Measurements from ENCODE around the gene CD248. TPM values are rescaled to one million over a fixed set of nuclear protein-coding genes. Genes with fewer than 3 reads are reported as not detected.

Gene CD248
- polyA plus RNA-seq, 1 experiment, result 180 TPM

DNA sequence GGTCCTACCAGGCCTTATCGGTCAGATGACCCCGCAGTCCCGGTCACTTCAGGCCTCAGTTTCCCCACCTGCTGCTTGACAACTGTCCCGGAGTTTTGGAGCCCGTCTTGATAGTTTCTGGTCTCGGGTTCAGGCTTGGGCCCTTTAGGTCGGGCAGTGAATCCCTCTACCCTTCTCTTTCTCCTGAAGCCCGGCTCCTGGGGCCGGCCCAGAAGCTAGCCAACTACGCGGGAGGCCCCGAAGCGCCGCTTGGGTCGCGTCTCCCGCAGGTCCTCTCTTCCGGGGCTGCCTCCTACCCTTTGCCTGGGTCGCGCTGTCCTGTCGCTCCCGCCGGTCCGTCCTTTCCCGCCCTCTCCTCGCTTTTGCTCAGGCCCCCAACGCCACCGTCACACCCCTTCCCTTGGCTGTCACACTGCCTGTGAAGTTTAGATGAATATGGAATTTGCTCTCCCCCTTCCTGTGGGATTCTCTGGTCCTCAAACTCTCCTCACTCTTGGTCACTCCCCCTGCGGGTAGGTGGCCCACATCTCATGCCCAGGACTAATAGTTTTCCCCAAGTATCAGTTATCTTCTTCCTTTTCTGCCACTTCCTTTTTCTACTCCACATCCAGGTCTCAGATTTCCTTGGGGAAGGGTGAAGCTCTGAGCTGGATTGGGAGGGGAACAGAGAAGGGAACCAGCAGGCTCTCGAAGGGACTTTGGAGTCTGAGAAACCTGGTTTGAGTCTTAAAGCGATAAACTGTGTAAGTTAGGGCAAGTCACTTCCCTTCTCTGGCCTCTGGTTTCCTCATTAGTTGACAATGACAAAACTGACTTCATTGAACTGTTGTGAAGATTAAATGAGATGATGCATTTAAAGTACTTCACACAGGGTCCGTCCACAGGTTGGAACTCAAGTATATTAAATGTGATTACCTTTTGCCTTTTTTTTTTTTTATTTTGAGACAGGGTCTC lies 47.6 kb downstream of the CD248 start:
- TF ChIP-seq, protein P1, sequence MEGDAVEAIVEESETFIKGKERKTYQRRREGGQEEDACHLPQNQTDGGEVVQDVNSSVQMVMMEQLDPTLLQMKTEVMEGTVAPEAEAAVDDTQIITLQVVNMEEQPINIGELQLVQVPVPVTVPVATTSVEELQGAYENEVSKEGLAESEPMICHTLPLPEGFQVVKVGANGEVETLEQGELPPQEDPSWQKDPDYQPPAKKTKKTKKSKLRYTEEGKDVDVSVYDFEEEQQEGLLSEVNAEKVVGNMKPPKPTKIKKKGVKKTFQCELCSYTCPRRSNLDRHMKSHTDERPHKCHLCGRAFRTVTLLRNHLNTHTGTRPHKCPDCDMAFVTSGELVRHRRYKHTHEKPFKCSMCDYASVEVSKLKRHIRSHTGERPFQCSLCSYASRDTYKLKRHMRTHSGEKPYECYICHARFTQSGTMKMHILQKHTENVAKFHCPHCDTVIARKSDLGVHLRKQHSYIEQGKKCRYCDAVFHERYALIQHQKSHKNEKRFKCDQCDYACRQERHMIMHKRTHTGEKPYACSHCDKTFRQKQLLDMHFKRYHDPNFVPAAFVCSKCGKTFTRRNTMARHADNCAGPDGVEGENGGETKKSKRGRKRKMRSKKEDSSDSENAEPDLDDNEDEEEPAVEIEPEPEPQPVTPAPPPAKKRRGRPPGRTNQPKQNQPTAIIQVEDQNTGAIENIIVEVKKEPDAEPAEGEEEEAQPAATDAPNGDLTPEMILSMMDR (IDR thresholded peaks at IDR 0.05; ENCODE audit: insufficient read depth, low read depth, low read length), result peak; percentile 51
- POLR2A ChIA-PET, result interaction anchor here (0.6 kb wide), 1 partner anchor 423 kb away, joined by 5 read pairs; no protein-coding TSS in a partner anchor
- Histone ChIP-seq H3K36me3 (ENCODE audit: control insufficient read depth, insufficient read depth, low read length) (peaks cover 39% of the 10 kb centered on the region), H3K27me3 (ENCODE audit: control insufficient read depth, insufficient read depth, low read length) (no peaks in the 10 kb centered on the region), H3K4me3 (ENCODE audit: low read depth, low read length) (peak overlapping the region; percentile 92)
- CTCF ChIA-PET, result interaction anchor here (1.0 to 8.7 kb wide), 6 partner anchors 8 to 44 kb away, joined by 3 to 60 read pairs (median 4); partner anchors contain the start of gene YIF1A
- no peak for DNase-seq (ENCODE audit: low read depth)

DNA sequence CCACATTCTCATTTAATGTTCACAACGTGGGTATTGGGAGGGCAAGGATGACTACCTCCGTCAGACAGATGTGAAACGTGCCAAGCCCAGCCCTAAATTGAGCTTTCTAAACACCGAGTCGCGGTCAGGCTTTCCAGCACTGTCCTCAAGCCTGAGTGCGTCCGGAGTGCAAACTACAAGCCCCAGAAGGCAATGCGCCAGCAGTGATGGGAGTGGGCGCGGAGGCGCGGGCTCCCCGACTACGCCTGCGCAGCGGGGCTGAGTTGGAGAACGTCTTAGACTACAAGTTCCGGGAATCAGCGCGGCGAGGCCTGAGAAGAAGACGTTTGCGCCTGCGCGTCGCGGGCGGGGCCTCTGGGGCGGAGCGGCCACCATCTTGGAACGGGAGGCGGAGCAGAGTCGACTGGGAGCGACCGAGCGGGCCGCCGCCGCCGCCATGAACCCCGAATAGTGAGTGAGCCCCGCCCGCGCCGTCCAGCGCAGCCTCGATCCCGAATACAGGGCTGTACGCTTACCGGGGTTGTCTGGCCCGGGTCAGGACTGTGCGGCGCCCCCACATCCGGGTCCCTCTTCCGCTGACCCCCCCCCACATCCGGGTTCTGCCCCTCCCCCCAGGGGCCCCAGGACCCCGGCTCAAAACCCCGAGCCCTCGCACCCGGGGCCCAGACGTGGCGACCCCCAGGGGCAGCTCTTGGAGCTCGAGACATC lies 48.4 kb downstream of the CD248 start, which contains the start of gene RAB1B:
RAB1B (plus strand) TSS at position 396 of the 708 bp plus-strand sequence; CDS start at position 437, 41 bp downstream.
- ChIA-PET CTCF (interaction anchor here (1.0 to 8.7 kb wide), 5 partner anchors 9 to 45 kb away, joined by 3 to 60 read pairs (median 4); partner anchors contain the start of gene YIF1A), POLR2A (interaction anchor here (1.1 kb wide), 1 partner anchor 21 kb away, joined by 7 read pairs; the partner anchor contains the start of gene YIF1A)
- no peaks in the 10 kb centered on the region for H3K27me3 ChIP-seq (ENCODE audit: control insufficient read depth, insufficient read depth, low read length)
- TF ChIP-seq, protein P1 (IDR thresholded peaks at IDR 0.05; ENCODE audit: insufficient read depth, low read depth, low read length), result no peak
- peaks cover 40% of the 10 kb centered on the region for H3K36me3 ChIP-seq (ENCODE audit: control insufficient read depth, insufficient read depth, low read length)
- peak; percentile 94 for DNase-seq (ENCODE audit: low read depth)
- peak within 1 kb of the TSS; percentile 92 for H3K4me3 ChIP-seq (ENCODE audit: low read depth, low read length)

DNA sequence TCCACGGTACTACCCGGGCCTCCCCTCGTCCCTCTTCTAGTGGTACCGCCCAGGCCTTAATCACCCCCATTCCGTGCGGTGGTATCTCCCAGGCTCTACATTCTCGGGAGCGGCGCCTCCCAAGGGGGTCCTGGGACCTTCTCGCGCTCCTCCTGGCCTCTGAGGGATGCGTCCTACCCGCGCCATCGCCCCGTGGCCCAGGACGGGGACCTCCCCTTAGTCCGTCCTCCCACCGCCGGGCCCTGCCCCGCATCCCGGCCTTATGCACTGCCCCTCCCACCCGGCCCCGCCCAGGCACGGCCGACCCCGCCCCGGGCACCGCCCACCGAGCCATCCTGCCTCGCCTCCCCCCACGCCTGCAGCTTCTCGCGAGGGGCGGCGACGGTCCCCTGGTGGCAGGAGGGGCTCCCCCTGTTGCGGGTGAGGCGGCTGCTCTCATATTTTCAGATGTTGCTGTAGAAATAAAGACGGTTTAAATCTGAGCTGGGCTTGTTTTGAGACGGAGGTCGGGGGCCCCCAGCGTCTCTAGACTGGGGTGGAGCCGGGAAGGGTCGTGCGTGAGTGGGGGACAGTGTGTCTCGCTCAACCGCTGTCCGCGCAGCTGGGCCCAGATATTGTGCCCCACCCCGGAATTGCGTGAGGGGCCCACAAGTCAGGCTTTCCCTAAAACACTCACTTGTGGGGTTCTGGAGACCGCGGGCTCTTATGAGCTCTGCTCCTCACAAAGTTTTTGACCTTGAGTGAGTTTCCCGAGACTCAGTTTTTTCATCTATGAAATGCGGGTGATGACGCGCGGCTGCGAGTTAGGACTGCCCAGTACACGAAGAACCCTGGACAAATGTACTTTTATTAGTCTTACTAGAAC lies 49.2 kb downstream of the CD248 start:
- peak overlapping the region; percentile 92 for H3K4me3 ChIP-seq (ENCODE audit: low read depth, low read length)
- ChIA-PET CTCF (interaction anchor here (0.6 to 8.7 kb wide), 5 partner anchors 9 to 765 kb away, joined by 3 to 60 read pairs (median 4); partner anchors contain the start of gene YIF1A), POLR2A (interaction anchor here (1.1 kb wide), 1 partner anchor 22 kb away, joined by 7 read pairs; the partner anchor contains the start of gene YIF1A)
- peaks cover 35% of the 10 kb centered on the region for H3K36me3 ChIP-seq (ENCODE audit: control insufficient read depth, insufficient read depth, low read length)
- H3K27me3 ChIP-seq (ENCODE audit: control insufficient read depth, insufficient read depth, low read length), result no peaks in the 10 kb centered on the region
- no peak for DNase-seq (ENCODE audit: low read depth)
- TF ChIP-seq, protein P1 (IDR thresholded peaks at IDR 0.05; ENCODE audit: insufficient read depth, low read depth, low read length), result peak; percentile 25; the same call in 1 of the 2 replicates

DNA sequence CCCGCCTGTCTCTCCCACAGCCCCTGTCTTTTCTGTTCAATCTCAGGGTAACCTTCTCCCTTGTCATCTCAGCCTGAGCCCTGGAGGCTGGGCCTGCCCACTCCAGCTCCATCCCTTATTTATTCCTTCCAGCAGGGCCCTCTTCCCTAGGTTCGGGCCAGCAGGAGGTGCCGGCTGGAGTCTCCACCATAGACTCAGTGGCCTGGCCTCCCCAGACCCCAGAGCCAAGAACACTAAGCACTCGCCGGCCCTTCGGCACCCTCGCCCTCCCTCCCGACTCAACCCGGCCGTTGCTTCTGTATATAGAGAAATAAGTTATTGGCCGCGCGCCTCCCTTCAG lies 49.8 kb downstream of the CD248 start:
- POLR2A ChIA-PET, result interaction anchor here (0.6 to 1.1 kb wide), 2 partner anchors 22 to 222 kb away, joined by 3 to 7 read pairs; partner anchors contain the start of gene YIF1A
- TF ChIP-seq, protein P1 (IDR thresholded peaks at IDR 0.05; ENCODE audit: insufficient read depth, low read depth, low read length), result no peak
- Histone ChIP-seq H3K27me3 (ENCODE audit: control insufficient read depth, insufficient read depth, low read length) (no peaks in the 10 kb centered on the region), H3K36me3 (ENCODE audit: control insufficient read depth, insufficient read depth, low read length) (peaks cover 33% of the 10 kb centered on the region), H3K4me3 (ENCODE audit: low read depth, low read length) (peak overlapping the region; percentile 92)
- CTCF ChIA-PET, result interaction anchor here (1.5 to 8.7 kb wide), 3 partner anchors 15 to 46 kb away, joined by 3 to 60 read pairs (median 6); partner anchors contain the start of gene YIF1A
- no peak for DNase-seq (ENCODE audit: low read depth)
